HG02840 (cell line): ENCODE results near the gene PTPA.
A peak's percentile ranks its signal among the peaks of the same experiment; 100 is the strongest.

Experiments used
- ATAC-seq: cut with Tn5 transposase; IDR thresholded peaks from one replicate; pipeline ENCODE4 v1.9.1; 2021; ENCODE audit warnings: mild to moderate bottlenecking, moderate library complexity, moderate number of reproducible peaks; ENCODE audit not compliant: unreplicated experiment, low FRiP score

Gene PTPA

GRCh38 chr9:129133082-129133481 is 21.9 kb downstream of the PTPA start:
- no peak for ATAC-seq

DNA sequence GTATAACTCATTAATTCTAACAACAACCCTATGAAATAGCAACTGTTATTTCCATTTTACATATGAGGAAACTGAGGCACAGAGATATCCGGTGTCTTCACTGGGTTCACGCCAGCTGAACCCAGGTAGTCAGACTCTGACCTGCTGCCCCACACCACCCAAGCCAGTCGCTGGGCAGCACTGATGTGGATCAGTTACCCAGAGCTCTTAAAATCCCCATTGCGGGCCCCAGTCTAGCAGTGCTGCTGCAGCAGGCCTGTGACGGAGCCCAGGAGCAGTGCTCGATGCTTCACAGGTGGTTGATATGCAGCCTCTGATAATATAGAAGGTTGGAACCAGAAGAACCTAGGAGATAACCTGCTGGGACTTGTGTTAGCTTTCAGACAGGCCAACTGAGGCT is 24.3 kb downstream of the PTPA start:
- ATAC-seq = no peak

- no peak for ATAC-seq
Observed at GRCh38 chr9:129136446-129137035, 25.3 kb downstream of the PTPA start.

GRCh38 chr9:129137292-129138143 is 26.3 kb downstream of the PTPA start:
- ATAC-seq = no peak

- ATAC-seq = no peak
Observed at GRCh38 chr9:129138144-129138462, 26.9 kb downstream of the PTPA start.

DNA sequence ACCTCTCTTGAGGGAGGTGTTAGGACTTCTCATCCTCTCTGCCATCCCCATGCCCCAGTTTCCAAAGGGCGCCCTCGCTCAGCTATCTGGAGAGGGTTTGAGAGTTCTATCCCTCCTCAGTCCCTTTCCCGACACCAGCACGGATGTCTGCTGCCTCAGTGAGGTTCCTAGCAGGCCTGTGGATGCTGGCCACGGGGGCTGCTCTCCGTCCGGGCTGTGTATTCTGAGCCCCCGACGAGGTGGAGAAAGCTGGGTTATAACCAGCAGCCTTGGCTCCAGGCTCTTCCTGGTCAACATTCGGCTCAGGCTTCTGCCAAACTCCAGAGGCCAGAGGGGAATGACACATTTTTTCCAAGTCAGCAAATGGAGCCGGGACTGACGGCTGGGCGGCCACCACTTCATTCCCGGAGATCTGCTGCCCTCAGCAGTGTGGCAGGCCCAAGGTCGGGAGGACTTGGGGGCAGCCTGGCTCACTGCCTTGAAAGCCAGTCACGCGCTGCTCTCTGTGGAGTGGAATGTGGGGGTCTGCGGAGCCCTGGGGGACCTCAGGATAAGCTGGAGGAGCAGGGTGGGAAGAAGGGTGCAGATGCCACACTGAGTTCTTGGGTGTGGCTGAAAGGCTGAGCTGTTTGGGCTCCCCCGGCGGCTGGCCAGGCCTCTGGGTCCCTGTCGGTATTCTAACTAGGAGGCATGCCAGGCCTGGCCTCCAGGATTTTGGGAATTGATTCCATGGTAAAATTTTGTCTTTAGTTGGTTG is 27.4 kb downstream of the PTPA start:
- no peak for ATAC-seq

GRCh38 chr9:129139233-129139992 is 28.2 kb downstream of the PTPA start:
- ATAC-seq = no peak

GRCh38 chr9:129139993-129140396 is 28.8 kb downstream of the PTPA start:
- peak; percentile 55 for ATAC-seq

- peak; percentile 7 for ATAC-seq
Observed at GRCh38 chr9:129140397-129141065, 29.3 kb downstream of the PTPA start.

- ATAC-seq = peak; percentile 36
Observed at GRCh38 chr9:129141066-129142041, 30.1 kb downstream of the PTPA start.

GRCh38 chr9:129142138-129142935 is 31.1 kb downstream of the PTPA start:
- no peak for ATAC-seq

DNA sequence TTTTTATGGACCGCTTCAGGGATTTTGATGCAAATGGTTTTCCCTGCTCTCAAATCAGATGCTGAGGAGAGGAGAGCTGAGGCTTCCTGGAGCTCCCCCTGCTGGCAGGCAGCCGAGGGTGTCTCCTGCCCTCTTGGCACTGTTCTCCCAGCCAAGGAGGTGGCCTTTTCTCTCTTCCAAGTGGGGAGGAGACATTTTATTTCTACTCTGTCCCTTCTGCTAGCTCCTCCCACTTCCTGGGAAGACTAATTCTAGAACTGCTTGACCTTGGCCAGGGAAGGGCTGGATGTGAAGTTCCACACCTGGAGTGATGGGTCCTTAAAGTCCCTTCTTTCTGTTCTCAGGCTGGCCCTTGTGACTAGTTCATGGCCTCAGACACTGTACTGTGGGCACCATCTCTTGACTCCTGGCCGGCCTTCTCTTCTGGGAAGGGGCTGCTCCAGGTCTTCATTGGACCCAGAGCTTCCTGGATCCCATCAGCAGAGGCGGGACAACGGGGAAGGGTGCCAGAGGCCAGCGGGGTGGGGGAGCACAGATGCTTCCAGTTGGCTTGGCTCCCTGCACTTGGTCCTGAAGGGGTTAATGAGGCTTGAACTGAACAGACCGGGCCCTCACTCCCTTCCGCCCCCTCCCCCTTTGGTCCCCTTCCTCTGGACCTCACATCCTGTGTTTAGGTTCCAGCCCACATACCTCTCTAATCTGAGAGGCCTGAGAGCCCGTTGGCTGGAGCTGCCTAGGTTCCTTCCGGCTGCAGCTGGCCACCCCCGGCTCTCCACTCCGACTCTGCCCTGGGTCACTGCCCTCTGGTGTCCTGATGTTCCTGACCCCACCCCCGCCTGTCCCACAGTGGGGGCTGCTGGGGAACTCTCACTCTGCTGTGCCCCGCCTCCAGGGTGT is 32.1 kb downstream of the PTPA start:
- ATAC-seq = no peak

- ATAC-seq = no peak
Observed at GRCh38 chr9:129145316-129145715, 34.1 kb downstream of the PTPA start.

DNA sequence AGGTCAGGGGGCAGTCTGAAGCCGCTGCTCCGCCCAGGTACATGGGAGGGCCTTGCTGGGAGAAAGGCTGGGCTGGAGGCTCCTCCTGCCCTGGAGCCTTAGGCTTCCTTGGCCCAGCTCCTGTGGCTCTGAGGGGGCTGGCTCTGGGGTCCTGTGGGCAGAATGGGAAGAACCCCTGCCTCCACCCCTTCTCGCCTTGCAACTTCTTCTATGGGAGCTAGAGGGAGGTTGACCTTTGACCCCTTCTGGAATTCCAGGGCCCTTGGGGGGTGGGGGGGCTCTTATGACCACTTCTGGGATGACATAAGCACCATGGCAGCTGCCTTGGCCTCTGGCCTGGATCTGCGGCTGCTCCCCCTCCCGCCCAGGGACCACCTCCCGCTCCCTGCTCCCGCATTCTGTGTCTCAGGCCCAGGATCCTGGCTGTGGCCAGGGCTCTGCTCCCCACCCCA is 34.7 kb downstream of the PTPA start:
- no peak for ATAC-seq

DNA sequence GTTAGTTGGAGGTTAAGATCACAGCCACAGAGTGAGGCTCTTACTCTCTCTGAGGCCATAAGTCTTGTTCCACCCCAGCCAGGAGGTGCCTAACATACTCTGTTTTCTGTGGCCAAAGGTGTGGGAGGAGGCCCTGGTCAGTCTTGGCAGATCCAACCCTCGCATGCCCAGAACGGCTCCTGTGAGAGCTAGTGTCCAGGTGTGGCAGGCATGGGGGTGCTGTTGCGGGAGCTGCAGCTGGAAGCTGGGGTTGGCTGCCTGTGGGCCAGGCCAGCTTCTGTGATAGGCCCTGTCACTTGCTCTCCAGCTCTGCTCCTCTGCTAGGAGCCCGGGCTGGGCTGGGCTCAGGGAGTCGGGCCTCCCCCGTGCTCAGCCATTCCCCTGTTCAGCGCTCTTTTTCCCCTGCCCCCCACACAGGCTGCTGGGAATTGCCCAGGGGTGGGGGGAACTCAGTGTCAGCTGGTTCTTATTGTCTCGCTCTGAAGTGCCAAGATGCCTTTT is 35.3 kb downstream of the PTPA start:
- no peak for ATAC-seq

DNA sequence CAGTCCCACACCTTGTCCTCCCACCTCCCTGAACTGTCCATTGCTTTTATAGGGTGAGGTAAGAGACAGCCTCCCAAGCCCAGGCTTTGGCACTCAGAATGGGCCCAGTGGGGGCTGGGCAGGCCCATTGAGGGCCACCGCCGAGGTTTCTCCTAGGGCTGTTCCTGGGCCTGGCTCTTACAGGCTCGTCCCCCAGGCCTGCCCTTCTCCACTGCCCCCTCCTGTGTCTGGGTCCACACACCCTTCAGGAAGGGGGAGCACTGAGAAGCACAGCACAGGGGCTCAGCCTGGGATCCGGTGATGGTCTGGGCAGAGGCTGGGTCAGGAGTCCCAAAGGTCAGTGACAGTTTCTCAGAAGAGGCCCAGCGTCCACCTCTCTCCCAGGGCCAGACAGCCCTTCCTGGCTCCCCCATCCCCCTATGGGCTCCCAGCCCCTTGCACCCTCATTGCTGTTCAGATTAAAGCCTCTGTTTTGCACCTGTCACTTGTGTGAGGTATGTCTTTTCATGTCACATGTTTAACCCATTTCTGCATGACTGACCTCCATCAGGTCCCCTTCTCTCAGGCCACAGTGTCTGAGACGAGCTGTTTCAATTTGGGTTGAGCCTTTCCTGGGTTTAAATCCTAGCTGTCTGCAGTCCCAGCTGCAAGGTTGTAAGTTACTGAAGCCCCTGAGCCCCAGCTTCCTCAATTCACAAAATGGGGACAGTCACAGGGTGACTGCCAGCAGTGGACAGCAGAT is 37.4 kb downstream of the PTPA start:
- ATAC-seq = no peak
